ENCODE results near the gene PHLPP2. TPM values are rescaled to one million over a fixed set of nuclear protein-coding genes. Genes with fewer than 3 reads are reported as not detected.

The PHLPP2 gene
- total RNA-seq, 5 donors from 2014 or later (not counting 1 experiment from before 2014, with no cell fraction given): 7.6 to 9.9 (median 9.3) TPM

GRCh38 chr16:71658771-71659170 lies 65.7 kb downstream of the PHLPP2 start:
- no peak overlapping the region for H3K4me3 ChIP-seq (ENCODE audit: control insufficient read depth in 1 of 2, extremely low read depth in 1 of 2, low read length in 1 of 2)
- no peak overlapping the region for H3K27ac ChIP-seq (ENCODE audit: low read length)
- CTCF ChIA-PET: no interaction called here
- H3K9me3 ChIP-seq: no peaks in the 10 kb centered on the region
- no peaks in the 10 kb centered on the region for H3K4me1 Mint-ChIP-seq
- H3K4me1 ChIP-seq (ENCODE audit: control insufficient read depth in 1 of 2, extremely low read depth in 1 of 2, insufficient read depth in 2 of 2, low read length in 2 of 2): no peaks in the 10 kb centered on the region
- no peaks in the 10 kb centered on the region for H3K27me3 Mint-ChIP-seq
- no peaks in the 10 kb centered on the region for H3K9me3 Mint-ChIP-seq
- peaks cover 32% of the 10 kb centered on the region for H3K36me3 Mint-ChIP-seq
- no peaks in the 10 kb centered on the region for H3K27me3 ChIP-seq (replicated peaks in 1 of 2; ENCODE audit: control insufficient read depth in 2 of 2, extremely low read depth in 1 of 2, insufficient read depth in 2 of 2, low read length in 1 of 2)
- 70% methylated on average over 2 of the region's 4 CpGs for WGBS (ENCODE audit: insufficient coverage)
- peaks cover 0 to 41% of the 10 kb centered on the region in 2 donors for H3K36me3 ChIP-seq (ENCODE audit: control insufficient read depth in 2 of 2, extremely low read depth in 1 of 2, insufficient read depth in 1 of 2, low read length in 1 of 2)
- no peak overlapping the region for H3K27ac Mint-ChIP-seq
- no peak overlapping the region for H3K4me3 Mint-ChIP-seq
- no peak for DNase-seq
- POLR2A ChIA-PET: interaction anchor here in 1 of 2 donors (0.7 kb wide), 1 partner anchor 287 kb away, joined by 6 read pairs; no protein-coding TSS in a partner anchor
- no peak for ATAC-seq (replicated peaks in 1 of 4)

DNA sequence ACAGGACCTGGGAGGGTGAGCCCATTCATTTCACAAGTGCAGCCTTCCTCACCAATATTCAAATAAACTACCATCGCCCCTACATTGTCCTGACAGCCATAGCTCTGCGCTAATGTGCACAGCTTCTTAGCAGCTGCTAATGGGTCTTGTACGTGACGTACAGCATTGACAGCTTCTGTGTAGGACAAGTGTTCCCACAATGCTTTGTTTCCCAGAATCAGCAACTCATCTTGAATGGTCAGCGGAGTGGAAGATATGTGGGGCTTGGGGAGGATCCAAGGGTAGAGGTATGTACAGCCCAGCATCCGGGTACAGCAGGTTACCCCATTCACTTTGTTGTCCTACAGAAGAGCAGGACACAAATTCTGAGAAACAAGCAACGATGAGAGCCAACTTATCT lies 74.8 kb downstream of the PHLPP2 start:
- H3K27me3 ChIP-seq (replicated peaks in 1 of 2; ENCODE audit: control insufficient read depth in 2 of 2, extremely low read depth in 1 of 2, insufficient read depth in 2 of 2, low read length in 1 of 2): no peaks in the 10 kb centered on the region
- ChIA-PET CTCF (no interaction called here), POLR2A (no interaction called here)
- no peak overlapping the region for H3K27ac Mint-ChIP-seq
- no peak overlapping the region for H3K27ac ChIP-seq (ENCODE audit: low read length)
- no peak overlapping the region for H3K4me3 ChIP-seq (ENCODE audit: control insufficient read depth in 1 of 2, extremely low read depth in 1 of 2, low read length in 1 of 2)
- no peaks in the 10 kb centered on the region for H3K27me3 Mint-ChIP-seq
- H3K36me3 Mint-ChIP-seq: peaks cover 42% of the 10 kb centered on the region
- H3K9me3 Mint-ChIP-seq: no peaks in the 10 kb centered on the region
- 100% methylated on average over 3 of the region's 7 CpGs for WGBS (ENCODE audit: insufficient coverage)
- H3K4me1 Mint-ChIP-seq: no peaks in the 10 kb centered on the region
- no peaks in the 10 kb centered on the region for H3K4me1 ChIP-seq (ENCODE audit: control insufficient read depth in 1 of 2, extremely low read depth in 1 of 2, insufficient read depth in 2 of 2, low read length in 2 of 2)
- H3K9me3 ChIP-seq: no peaks in the 10 kb centered on the region
- H3K4me3 Mint-ChIP-seq: no peak overlapping the region
- peaks cover 11 to 38% of the 10 kb centered on the region in 2 donors for H3K36me3 ChIP-seq (ENCODE audit: control insufficient read depth in 2 of 2, extremely low read depth in 1 of 2, insufficient read depth in 1 of 2, low read length in 1 of 2)
- DNase-seq: no peak
- no peak for ATAC-seq (replicated peaks in 1 of 4)

GRCh38 chr16:71648921-71649320 lies 75.6 kb downstream of the PHLPP2 start:
- CTCF ChIA-PET: no interaction called here
- 100% methylated on average over 4 of the region's 6 CpGs for WGBS (ENCODE audit: insufficient coverage)
- H3K27ac ChIP-seq (ENCODE audit: low read length): no peak overlapping the region
- ATAC-seq (replicated peaks in 1 of 4) (no peak), DNase-seq (no peak)
- no peaks in the 10 kb centered on the region for H3K27me3 ChIP-seq (replicated peaks in 1 of 2; ENCODE audit: control insufficient read depth in 2 of 2, extremely low read depth in 1 of 2, insufficient read depth in 2 of 2, low read length in 1 of 2)
- no peak overlapping the region for H3K27ac Mint-ChIP-seq
- no peak overlapping the region for H3K4me3 ChIP-seq (ENCODE audit: control insufficient read depth in 1 of 2, extremely low read depth in 1 of 2, low read length in 1 of 2)
- no peak overlapping the region for H3K4me3 Mint-ChIP-seq
- H3K4me1 Mint-ChIP-seq: no peaks in the 10 kb centered on the region
- no peaks in the 10 kb centered on the region for H3K27me3 Mint-ChIP-seq
- peaks cover 43% of the 10 kb centered on the region for H3K36me3 Mint-ChIP-seq
- peaks cover 11 to 32% of the 10 kb centered on the region in 2 donors for H3K36me3 ChIP-seq (ENCODE audit: control insufficient read depth in 2 of 2, extremely low read depth in 1 of 2, insufficient read depth in 1 of 2, low read length in 1 of 2)
- POLR2A ChIA-PET: no interaction called here
- H3K9me3 Mint-ChIP-seq: no peaks in the 10 kb centered on the region
- H3K9me3 ChIP-seq: no peaks in the 10 kb centered on the region
- H3K4me1 ChIP-seq (ENCODE audit: control insufficient read depth in 1 of 2, extremely low read depth in 1 of 2, insufficient read depth in 2 of 2, low read length in 2 of 2): no peaks in the 10 kb centered on the region

- CTCF ChIA-PET: interaction anchor here (0.6 to 0.7 kb wide), 2 partner anchors 7 to 41 kb away, joined by 3 to 4 read pairs; no protein-coding TSS in a partner anchor
- H3K27me3 Mint-ChIP-seq: no peaks in the 10 kb centered on the region
- no peak overlapping the region for H3K27ac Mint-ChIP-seq
- peaks cover 11 to 29% of the 10 kb centered on the region in 2 donors for H3K36me3 ChIP-seq (ENCODE audit: control insufficient read depth in 2 of 2, extremely low read depth in 1 of 2, insufficient read depth in 1 of 2, low read length in 1 of 2)
- peaks cover 40% of the 10 kb centered on the region for H3K36me3 Mint-ChIP-seq
- no peak overlapping the region for H3K27ac ChIP-seq (ENCODE audit: low read length)
- POLR2A ChIA-PET: no interaction called here
- no peaks in the 10 kb centered on the region for H3K9me3 Mint-ChIP-seq
- no peak for DNase-seq
- no peak overlapping the region for H3K4me3 ChIP-seq (ENCODE audit: control insufficient read depth in 1 of 2, extremely low read depth in 1 of 2, low read length in 1 of 2)
- H3K9me3 ChIP-seq: no peaks in the 10 kb centered on the region
- H3K4me3 Mint-ChIP-seq: no peak overlapping the region
- ATAC-seq (replicated peaks in 1 of 4): no peak
- H3K4me1 ChIP-seq (ENCODE audit: control insufficient read depth in 1 of 2, extremely low read depth in 1 of 2, insufficient read depth in 2 of 2, low read length in 2 of 2): no peaks in the 10 kb centered on the region
- H3K27me3 ChIP-seq (replicated peaks in 1 of 2; ENCODE audit: control insufficient read depth in 2 of 2, extremely low read depth in 1 of 2, insufficient read depth in 2 of 2, low read length in 1 of 2): no peaks in the 10 kb centered on the region
- no peaks in the 10 kb centered on the region for H3K4me1 Mint-ChIP-seq
- WGBS (ENCODE audit: insufficient coverage): 100% methylated on average over 1 of the region's 2 CpGs
Measured at GRCh38 chr16:71648162-71648561, 76.3 kb downstream of the PHLPP2 start.

GRCh38 chr16:71647391-71647790 lies 77.1 kb downstream of the PHLPP2 start:
- Mint-ChIP-seq H3K27ac (no peak overlapping the region), H3K27me3 (no peaks in the 10 kb centered on the region), H3K9me3 (no peaks in the 10 kb centered on the region), H3K4me3 (no peak overlapping the region), H3K4me1 (no peaks in the 10 kb centered on the region), H3K36me3 (peaks cover 42% of the 10 kb centered on the region)
- no peak overlapping the region for H3K27ac ChIP-seq (ENCODE audit: low read length)
- H3K4me3 ChIP-seq (ENCODE audit: control insufficient read depth in 1 of 2, extremely low read depth in 1 of 2, low read length in 1 of 2): no peak overlapping the region
- WGBS (ENCODE audit: insufficient coverage): no CpG with 5 or more reads among the region's 7 CpGs
- CTCF ChIA-PET: interaction anchor here in 1 of 2 donors (0.6 kb wide), 1 partner anchor 8 kb away, joined by 3 read pairs; no protein-coding TSS in a partner anchor
- POLR2A ChIA-PET: no interaction called here
- peaks cover 11 to 28% of the 10 kb centered on the region in 2 donors for H3K36me3 ChIP-seq (ENCODE audit: control insufficient read depth in 2 of 2, extremely low read depth in 1 of 2, insufficient read depth in 1 of 2, low read length in 1 of 2)
- H3K27me3 ChIP-seq (replicated peaks in 1 of 2; ENCODE audit: control insufficient read depth in 2 of 2, extremely low read depth in 1 of 2, insufficient read depth in 2 of 2, low read length in 1 of 2): no peaks in the 10 kb centered on the region
- ATAC-seq (replicated peaks in 1 of 4) (no peak), DNase-seq (no peak)
- no peaks in the 10 kb centered on the region for H3K4me1 ChIP-seq (ENCODE audit: control insufficient read depth in 1 of 2, extremely low read depth in 1 of 2, insufficient read depth in 2 of 2, low read length in 2 of 2)
- no peaks in the 10 kb centered on the region for H3K9me3 ChIP-seq

- H3K4me1 Mint-ChIP-seq: no peaks in the 10 kb centered on the region
- POLR2A ChIA-PET: no interaction called here
- H3K9me3 ChIP-seq: no peaks in the 10 kb centered on the region
- H3K9me3 Mint-ChIP-seq: no peaks in the 10 kb centered on the region
- H3K27ac Mint-ChIP-seq: no peak overlapping the region
- peaks cover 11 to 28% of the 10 kb centered on the region in 2 donors for H3K36me3 ChIP-seq (ENCODE audit: control insufficient read depth in 2 of 2, extremely low read depth in 1 of 2, insufficient read depth in 1 of 2, low read length in 1 of 2)
- no peaks in the 10 kb centered on the region for H3K27me3 ChIP-seq (replicated peaks in 1 of 2; ENCODE audit: control insufficient read depth in 2 of 2, extremely low read depth in 1 of 2, insufficient read depth in 2 of 2, low read length in 1 of 2)
- ATAC-seq (replicated peaks in 1 of 4) (no peak), DNase-seq (peak in 1 of 35 experiments; percentile 25)
- H3K27ac ChIP-seq (ENCODE audit: low read length): no peak overlapping the region
- CTCF ChIA-PET: no interaction called here
- WGBS (ENCODE audit: insufficient coverage): 75% methylated on average over 2 of the region's 4 CpGs
- H3K4me1 ChIP-seq (ENCODE audit: control insufficient read depth in 1 of 2, extremely low read depth in 1 of 2, insufficient read depth in 2 of 2, low read length in 2 of 2): no peaks in the 10 kb centered on the region
- no peaks in the 10 kb centered on the region for H3K27me3 Mint-ChIP-seq
- no peak overlapping the region for H3K4me3 Mint-ChIP-seq
- peaks cover 35% of the 10 kb centered on the region for H3K36me3 Mint-ChIP-seq
- no peak overlapping the region for H3K4me3 ChIP-seq (ENCODE audit: control insufficient read depth in 1 of 2, extremely low read depth in 1 of 2, low read length in 1 of 2)
Measured at GRCh38 chr16:71645450-71645849, 79.1 kb downstream of the PHLPP2 start.

- H3K27ac ChIP-seq (ENCODE audit: low read length): no peak overlapping the region
- no peaks in the 10 kb centered on the region for H3K4me1 ChIP-seq (ENCODE audit: control insufficient read depth in 1 of 2, extremely low read depth in 1 of 2, insufficient read depth in 2 of 2, low read length in 2 of 2)
- no peaks in the 10 kb centered on the region for H3K9me3 ChIP-seq
- H3K27me3 ChIP-seq (replicated peaks in 1 of 2; ENCODE audit: control insufficient read depth in 2 of 2, extremely low read depth in 1 of 2, insufficient read depth in 2 of 2, low read length in 1 of 2): no peaks in the 10 kb centered on the region
- H3K9me3 Mint-ChIP-seq: no peaks in the 10 kb centered on the region
- no peaks in the 10 kb centered on the region for H3K27me3 Mint-ChIP-seq
- no peaks in the 10 kb centered on the region for H3K36me3 ChIP-seq (ENCODE audit: control insufficient read depth in 2 of 2, extremely low read depth in 1 of 2, insufficient read depth in 1 of 2, low read length in 1 of 2)
- ATAC-seq (replicated peaks in 1 of 4) (no peak), DNase-seq (no peak)
- peaks cover 13% of the 10 kb centered on the region for H3K36me3 Mint-ChIP-seq
- H3K4me1 Mint-ChIP-seq: no peaks in the 10 kb centered on the region
- H3K4me3 ChIP-seq (ENCODE audit: control insufficient read depth in 1 of 2, extremely low read depth in 1 of 2, low read length in 1 of 2): no peak overlapping the region
- POLR2A ChIA-PET: no interaction called here
- H3K4me3 Mint-ChIP-seq: no peak overlapping the region
- WGBS (ENCODE audit: insufficient coverage): no CpG with 5 or more reads among the region's 3 CpGs
- CTCF ChIA-PET: no interaction called here
- no peak overlapping the region for H3K27ac Mint-ChIP-seq
Measured at GRCh38 chr16:71637398-71637797, 87.1 kb downstream of the PHLPP2 start.

Measured in T-cell (primary cell).